Peyer's patch (tissue), 4 donors: ENCODE measurements around the gene VIP. TPM values are rescaled to one million over a fixed set of nuclear protein-coding genes. Genes with fewer than 3 reads are reported as not detected.

Experiments used
- DNase-seq, 3 donors: peaks; one replicate each; pipeline ENCODE4 v3.0.0-alpha.2; 2017 to 2019
- H3K27ac ChIP-seq, 4 donors: fragments of 200-600 bp; sonication (generic); one replicate each; pipeline ENCODE4 v1.5.1; 2016 to 2019
- H3K27me3 ChIP-seq, 2 donors: fragments of 200-600 bp; sonication (generic); one replicate each; pipeline ENCODE4 v1.5.1; 2019
- H3K36me3 ChIP-seq, 3 donors: fragments of 200-600 bp; sonication (generic); one replicate each; pipeline ENCODE4 v1.5.1; 2016 to 2019
- H3K4me1 ChIP-seq, 4 donors: fragments of 200-600 bp; sonication (generic); one replicate each; pipeline ENCODE4 v1.5.1; 2016 to 2019
- H3K4me3 ChIP-seq, 4 donors: fragments of 200-600 bp; sonication (generic); 1 replicate in 3 of 4; 2 replicates in 1 of 4; pipeline ENCODE4 v1.5.1; 2016 to 2019; ENCODE audit warnings: mild to moderate bottlenecking in 1 of 4
- H3K9me3 ChIP-seq, 4 donors: fragments of 200-600 bp; sonication (generic); one replicate each; pipeline ENCODE4 v1.5.1; 2016 to 2019; ENCODE audit warnings: mild to moderate bottlenecking in 1 of 4
- POLR2A ChIP-seq, 2 donors: fragments of 450-650 bp; IDR thresholded peaks; one replicate each; pipeline ENCODE4 v1.5.1; 2017; ENCODE audit warnings: antibody characterized with exemption in 2 of 2, mild to moderate bottlenecking in 2 of 2, moderate library complexity in 2 of 2
- total RNA-seq, 4 donors: library from RNA; depleted of rRNA; stranded (reverse); fragments of >200 nt; gene quantifications; one replicate each; pipeline ENCODE4 v1.1.0, GENCODE V29; 2016
- TF ChIP-seq, protein P1 (sequence below), 6 experiments: fragments of 450-650 bp in 4 of 6; fragments of 200-600 bp in 2 of 6; sonication (generic) in 1 of 6; IDR thresholded peaks; one replicate each; pipeline ENCODE4 v1.5.1; 2017 to 2019; ENCODE audit warnings: antibody characterized with exemption in 6 of 6, mild to moderate bottlenecking in 3 of 6, moderate library complexity in 1 of 6

The VIP gene
- total RNA-seq, 4 donors from 2014 or later = 5.8 to 22.4 (median 12.7) TPM

DNA sequence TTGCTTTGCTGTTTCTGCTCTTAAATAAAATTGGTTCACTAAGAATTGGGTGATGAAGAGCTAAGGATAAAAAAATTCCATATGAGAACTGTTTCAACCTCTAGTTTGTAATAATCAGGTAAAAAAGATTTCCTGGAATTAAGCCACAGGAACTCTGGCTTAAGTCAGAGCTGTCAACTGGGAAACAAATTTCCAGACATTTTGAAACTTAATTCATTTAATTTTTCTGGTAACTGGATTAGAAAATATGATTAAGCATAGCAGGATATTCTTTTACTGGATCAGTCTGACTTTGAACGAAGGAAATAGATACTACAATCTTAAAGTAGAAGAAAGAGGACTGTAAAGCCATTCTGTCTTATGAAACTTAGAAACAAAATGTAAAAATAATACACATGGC is 1.3 kb upstream of the VIP start:
- no peak for DNase-seq
- Histone ChIP-seq H3K36me3 (no peaks in the 10 kb centered on the region), H3K27me3 (no peaks in the 10 kb centered on the region), H3K4me1 (no peaks in the 10 kb centered on the region), H3K4me3 (no peak overlapping the region), H3K27ac (no peak overlapping the region), H3K9me3 (no peaks in the 10 kb centered on the region)
- no peak for TF ChIP-seq POLR2A (IDR thresholded peaks at IDR 0.05)
- TF ChIP-seq, protein P1, sequence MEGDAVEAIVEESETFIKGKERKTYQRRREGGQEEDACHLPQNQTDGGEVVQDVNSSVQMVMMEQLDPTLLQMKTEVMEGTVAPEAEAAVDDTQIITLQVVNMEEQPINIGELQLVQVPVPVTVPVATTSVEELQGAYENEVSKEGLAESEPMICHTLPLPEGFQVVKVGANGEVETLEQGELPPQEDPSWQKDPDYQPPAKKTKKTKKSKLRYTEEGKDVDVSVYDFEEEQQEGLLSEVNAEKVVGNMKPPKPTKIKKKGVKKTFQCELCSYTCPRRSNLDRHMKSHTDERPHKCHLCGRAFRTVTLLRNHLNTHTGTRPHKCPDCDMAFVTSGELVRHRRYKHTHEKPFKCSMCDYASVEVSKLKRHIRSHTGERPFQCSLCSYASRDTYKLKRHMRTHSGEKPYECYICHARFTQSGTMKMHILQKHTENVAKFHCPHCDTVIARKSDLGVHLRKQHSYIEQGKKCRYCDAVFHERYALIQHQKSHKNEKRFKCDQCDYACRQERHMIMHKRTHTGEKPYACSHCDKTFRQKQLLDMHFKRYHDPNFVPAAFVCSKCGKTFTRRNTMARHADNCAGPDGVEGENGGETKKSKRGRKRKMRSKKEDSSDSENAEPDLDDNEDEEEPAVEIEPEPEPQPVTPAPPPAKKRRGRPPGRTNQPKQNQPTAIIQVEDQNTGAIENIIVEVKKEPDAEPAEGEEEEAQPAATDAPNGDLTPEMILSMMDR (IDR thresholded peaks at IDR 0.05) = no peak

DNA sequence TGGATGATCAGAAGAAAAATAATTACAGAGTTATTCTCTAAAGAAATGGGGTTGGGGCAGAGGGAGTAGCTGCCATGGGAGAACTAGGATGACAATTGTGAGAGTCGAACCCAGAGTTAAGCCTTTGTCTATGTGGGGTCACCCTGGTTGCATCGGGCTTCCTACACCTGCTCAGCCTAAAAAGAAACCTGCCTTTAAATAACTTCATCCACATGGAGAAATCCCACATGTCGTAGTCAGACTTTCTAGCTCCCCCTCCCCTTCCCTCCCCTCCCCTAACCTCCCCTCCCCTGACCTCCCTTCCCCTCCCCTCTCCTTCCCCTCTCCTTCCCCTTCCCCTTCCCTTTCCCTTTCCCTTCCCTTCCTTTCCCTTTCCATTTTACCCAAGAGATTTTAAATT is 14.7 kb downstream of the VIP start:
- Histone ChIP-seq H3K4me3 (no peak overlapping the region), H3K9me3 (no peaks in the 10 kb centered on the region), H3K27me3 (no peaks in the 10 kb centered on the region), H3K27ac (no peak overlapping the region), H3K36me3 (no peaks in the 10 kb centered on the region), H3K4me1 (no peaks in the 10 kb centered on the region)
- DNase-seq = no peak
- TF ChIP-seq POLR2A (IDR thresholded peaks at IDR 0.05) = no peak

GRCh38 chr6:152769159-152769558 is 18.6 kb downstream of the VIP start:
- no peaks in the 10 kb centered on the region for H3K4me1 ChIP-seq
- H3K36me3 ChIP-seq = no peaks in the 10 kb centered on the region
- no peak overlapping the region for H3K27ac ChIP-seq
- TF ChIP-seq, protein P1 (IDR thresholded peaks at IDR 0.05) = no peak
- no peak for TF ChIP-seq POLR2A (IDR thresholded peaks at IDR 0.05)
- no peak overlapping the region for H3K4me3 ChIP-seq
- no peaks in the 10 kb centered on the region for H3K9me3 ChIP-seq
- DNase-seq = no peak
- no peaks in the 10 kb centered on the region for H3K27me3 ChIP-seq

DNA sequence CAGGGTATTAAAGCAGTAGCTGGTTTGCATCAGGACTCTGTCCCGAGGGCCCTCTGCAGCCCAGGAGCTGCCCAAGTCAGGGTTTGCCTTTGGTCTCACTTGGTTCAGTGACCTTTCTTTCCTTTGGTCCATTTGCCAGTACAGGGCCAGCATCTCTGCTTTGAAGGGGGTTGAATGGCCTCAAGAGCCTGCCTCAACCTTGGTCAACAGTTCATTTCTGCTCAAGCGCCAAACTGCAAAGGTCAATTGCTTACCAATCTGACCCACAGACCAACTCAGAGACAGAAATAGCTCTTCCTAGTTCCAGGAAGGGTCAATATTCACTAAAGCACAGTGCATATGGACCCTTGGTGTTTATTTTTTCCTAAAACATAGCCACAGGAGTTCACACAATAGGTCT is 19.4 kb downstream of the VIP start:
- no peak overlapping the region for H3K27ac ChIP-seq
- H3K36me3 ChIP-seq = no peaks in the 10 kb centered on the region
- no peaks in the 10 kb centered on the region for H3K9me3 ChIP-seq
- TF ChIP-seq, protein P1 (IDR thresholded peaks at IDR 0.05) = no peak
- no peak for TF ChIP-seq POLR2A (IDR thresholded peaks at IDR 0.05)
- H3K4me3 ChIP-seq = no peak overlapping the region
- no peaks in the 10 kb centered on the region for H3K27me3 ChIP-seq
- H3K4me1 ChIP-seq = no peaks in the 10 kb centered on the region
- DNase-seq = no peak

- H3K27me3 ChIP-seq = no peaks in the 10 kb centered on the region
- H3K9me3 ChIP-seq = no peaks in the 10 kb centered on the region
- no peak for TF ChIP-seq POLR2A (IDR thresholded peaks at IDR 0.05)
- TF ChIP-seq, protein P1 (IDR thresholded peaks at IDR 0.05) = no peak
- H3K4me3 ChIP-seq = no peak overlapping the region
- H3K36me3 ChIP-seq = no peaks in the 10 kb centered on the region
- no peak overlapping the region for H3K27ac ChIP-seq
- no peaks in the 10 kb centered on the region for H3K4me1 ChIP-seq
- DNase-seq = no peak
Observed at GRCh38 chr6:152771061-152771687, 20.6 kb downstream of the VIP start.

DNA sequence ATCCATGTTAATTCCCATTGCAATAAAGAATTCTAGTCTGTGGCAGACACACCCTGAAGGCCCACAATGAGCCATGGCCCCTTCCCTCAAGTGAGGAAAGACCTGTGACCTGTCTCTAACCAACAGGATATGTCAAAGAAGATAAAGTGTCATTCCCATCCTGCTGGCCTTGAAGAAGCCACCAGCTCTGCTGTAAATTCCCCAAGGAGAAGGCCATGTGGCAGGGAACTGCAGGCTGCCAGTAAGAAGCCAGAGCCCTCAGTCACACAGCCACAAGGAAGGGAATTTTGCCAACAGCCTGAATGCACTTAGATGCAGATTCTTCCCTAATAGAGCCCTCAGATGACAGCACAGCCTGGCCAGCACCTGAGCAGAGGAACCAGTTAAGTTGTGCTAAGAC is 24.8 kb downstream of the VIP start:
- H3K4me1 ChIP-seq = no peaks in the 10 kb centered on the region
- H3K27me3 ChIP-seq = no peaks in the 10 kb centered on the region
- TF ChIP-seq, protein P1 (IDR thresholded peaks at IDR 0.05) = no peak
- no peak for TF ChIP-seq POLR2A (IDR thresholded peaks at IDR 0.05)
- H3K36me3 ChIP-seq = no peaks in the 10 kb centered on the region
- no peak overlapping the region for H3K4me3 ChIP-seq
- no peak for DNase-seq
- H3K27ac ChIP-seq = no peak overlapping the region
- no peaks in the 10 kb centered on the region for H3K9me3 ChIP-seq
